Peyer's patch (tissue), 4 donors: ENCODE measurements around the gene EIF3J.

Source experiments
- CTCF ChIP-seq, 6 experiments: fragments of 450-650 bp in 4 of 6; fragments of 200-600 bp in 2 of 6; sonication (generic) in 1 of 6; IDR thresholded peaks; one replicate each; pipeline ENCODE4 v1.5.1; 2017 to 2019; ENCODE audit warnings: antibody characterized with exemption in 6 of 6, mild to moderate bottlenecking in 3 of 6, moderate library complexity in 1 of 6
- POLR2A ChIP-seq, 2 donors: fragments of 450-650 bp; IDR thresholded peaks; one replicate each; pipeline ENCODE4 v1.5.1; 2017; ENCODE audit warnings: antibody characterized with exemption in 2 of 2, mild to moderate bottlenecking in 2 of 2, moderate library complexity in 2 of 2

GRCh38 chr15:44566155-44566540, 29.2 kb downstream of the EIF3J start:
- TF ChIP-seq CTCF (IDR thresholded peaks at IDR 0.05) (no peak), POLR2A (IDR thresholded peaks at IDR 0.05) (no peak)
